Bronchial epithelial cell (primary cell): ENCODE results near the gene KCNJ10. TPM values are rescaled to one million over a fixed set of nuclear protein-coding genes. Genes with fewer than 3 reads are reported as not detected.

Experiments
- DNase-seq: peaks from one replicate; pipeline ENCODE4 v3.0.0-alpha.2; 2010; ENCODE audit warnings: low read depth
- FAIRE-seq: peaks from 2 replicates; lab custom pipeline; 2011; peaks lifted over from hg19 to GRCh38; lab: Jason Lieb, UNC
- H3K27me3 ChIP-seq: 2 replicates; pipeline ENCODE4 v1.5.1; 2011; ENCODE audit warnings: low read length; ENCODE audit not compliant: control insufficient read depth, insufficient read depth
- H3K36me3 ChIP-seq: 2 replicates; pipeline ENCODE4 v1.5.1; 2011; ENCODE audit warnings: low read length; ENCODE audit not compliant: control insufficient read depth, insufficient read depth
- H3K4me3 ChIP-seq: 2 replicates; pipeline ENCODE4 v1.5.1; 2011; ENCODE audit warnings: mild to moderate bottlenecking, low read depth, low read length, control low read depth
- total RNA-seq: library from RNA; depleted of rRNA; stranded (reverse); fragments of >200 nt; gene quantifications from 2 replicates; pipeline ENCODE4 v1.2.1, GENCODE V29; 2014
- TF ChIP-seq, protein P1 (sequence below): IDR thresholded peaks from 2 replicates; pipeline ENCODE4 v1.5.1; 2011; ENCODE audit warnings: mild to moderate bottlenecking, moderate library complexity, low read length, control low read depth, inconsistent platforms; ENCODE audit not compliant: insufficient read depth, severe bottlenecking

Gene KCNJ10
- total RNA-seq, 1 donor from 2014 or later: not detected

DNA sequence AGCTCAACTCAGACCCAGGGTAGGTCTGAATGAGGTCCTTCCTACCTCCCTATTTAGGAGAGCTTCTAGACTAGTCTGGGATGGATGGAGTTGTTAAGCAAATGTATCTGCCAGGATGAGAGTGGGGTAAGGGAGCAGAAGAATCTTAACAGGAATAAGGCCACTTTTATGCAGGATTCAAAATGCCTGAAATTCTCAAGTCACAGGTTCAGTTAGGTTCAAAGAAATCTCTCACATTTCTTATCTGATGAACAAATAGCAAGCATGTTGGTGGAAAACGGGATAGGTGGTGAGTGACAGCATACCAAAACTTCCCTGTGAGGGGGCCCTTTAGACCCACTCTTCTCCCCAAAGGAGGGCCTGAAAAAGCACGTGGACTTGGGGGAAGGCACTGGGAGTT, 118.9 kb downstream of the KCNJ10 start:
- TF ChIP-seq, protein P1, sequence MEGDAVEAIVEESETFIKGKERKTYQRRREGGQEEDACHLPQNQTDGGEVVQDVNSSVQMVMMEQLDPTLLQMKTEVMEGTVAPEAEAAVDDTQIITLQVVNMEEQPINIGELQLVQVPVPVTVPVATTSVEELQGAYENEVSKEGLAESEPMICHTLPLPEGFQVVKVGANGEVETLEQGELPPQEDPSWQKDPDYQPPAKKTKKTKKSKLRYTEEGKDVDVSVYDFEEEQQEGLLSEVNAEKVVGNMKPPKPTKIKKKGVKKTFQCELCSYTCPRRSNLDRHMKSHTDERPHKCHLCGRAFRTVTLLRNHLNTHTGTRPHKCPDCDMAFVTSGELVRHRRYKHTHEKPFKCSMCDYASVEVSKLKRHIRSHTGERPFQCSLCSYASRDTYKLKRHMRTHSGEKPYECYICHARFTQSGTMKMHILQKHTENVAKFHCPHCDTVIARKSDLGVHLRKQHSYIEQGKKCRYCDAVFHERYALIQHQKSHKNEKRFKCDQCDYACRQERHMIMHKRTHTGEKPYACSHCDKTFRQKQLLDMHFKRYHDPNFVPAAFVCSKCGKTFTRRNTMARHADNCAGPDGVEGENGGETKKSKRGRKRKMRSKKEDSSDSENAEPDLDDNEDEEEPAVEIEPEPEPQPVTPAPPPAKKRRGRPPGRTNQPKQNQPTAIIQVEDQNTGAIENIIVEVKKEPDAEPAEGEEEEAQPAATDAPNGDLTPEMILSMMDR: no peak
- Histone ChIP-seq H3K4me3 (no peak overlapping the region), H3K27me3 (no peaks in the 10 kb centered on the region), H3K36me3 (no peaks in the 10 kb centered on the region)
- no peak for DNase-seq
- FAIRE-seq: no peak

DNA sequence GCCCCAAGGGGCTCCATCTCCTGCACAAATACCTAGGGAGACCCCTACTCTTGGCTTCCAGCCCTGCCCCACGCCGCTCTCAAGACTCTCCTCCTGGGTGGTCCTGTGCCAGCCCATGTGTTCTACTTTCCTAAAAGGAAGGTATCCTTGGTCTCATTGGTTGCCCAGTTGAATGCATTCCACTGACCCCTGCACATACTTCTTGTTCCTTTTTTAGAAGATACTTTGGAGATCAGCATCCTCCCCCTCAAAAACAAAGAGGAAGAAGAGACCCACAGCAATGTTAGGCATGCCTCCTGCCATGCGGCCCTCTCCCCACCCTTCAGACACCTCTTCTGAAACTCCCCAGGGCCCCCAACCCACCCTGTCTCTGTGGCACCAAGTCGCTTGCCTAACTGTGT, 120.0 kb downstream of the KCNJ10 start:
- Histone ChIP-seq H3K4me3 (no peak overlapping the region), H3K36me3 (no peaks in the 10 kb centered on the region), H3K27me3 (no peaks in the 10 kb centered on the region)
- DNase-seq (no peak), FAIRE-seq (no peak)
- TF ChIP-seq, protein P1: no peak

DNA sequence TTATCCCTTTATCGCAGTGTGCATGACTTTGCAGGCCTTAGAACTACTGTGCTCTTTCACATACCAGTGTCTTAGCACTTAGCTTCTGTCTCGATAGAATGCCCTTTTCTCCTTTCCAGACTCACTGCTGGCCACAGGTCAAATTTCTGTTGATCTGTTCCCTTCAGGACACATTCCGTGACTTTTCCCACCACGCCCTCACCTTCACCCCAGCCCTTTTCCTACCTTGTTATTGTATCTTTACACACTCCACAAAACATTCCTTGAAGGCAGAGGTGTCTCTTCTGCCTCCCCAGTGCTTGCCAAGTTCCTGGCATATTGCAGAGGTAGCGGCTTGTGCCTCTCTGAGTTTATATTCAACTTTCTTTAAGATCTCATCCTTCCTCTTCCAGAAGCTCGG, 120.8 kb downstream of the KCNJ10 start:
- FAIRE-seq (no peak), DNase-seq (no peak)
- Histone ChIP-seq H3K27me3 (no peaks in the 10 kb centered on the region), H3K4me3 (no peak overlapping the region), H3K36me3 (no peaks in the 10 kb centered on the region)
- TF ChIP-seq, protein P1: no peak

Other genes starting within 250 kb of the KCNJ10 start
- gene SLAMF8, start 243.3 kb downstream of the KCNJ10 start, total RNA-seq: not detected in 2 replicates
- gene VSIG8, start 207.5 kb downstream of the KCNJ10 start, total RNA-seq: not detected in 2 replicates
- gene CFAP45, start 170.0 kb downstream of the KCNJ10 start, total RNA-seq: 0.53 and 0.90 TPM in 2 replicates
- 265 and 283 TPM in 2 replicates for gene TAGLN2, start 144.7 kb downstream of the KCNJ10 start, total RNA-seq
- gene IGSF9, start 124.5 kb downstream of the KCNJ10 start, total RNA-seq: 6.3 and 16.8 TPM in 2 replicates
- 10.0 and 16.6 TPM in 2 replicates for gene SLAMF9, start 115.9 kb downstream of the KCNJ10 start, total RNA-seq
- 1.9 and 2.1 TPM in 2 replicates for gene PIGM, start 38.2 kb downstream of the KCNJ10 start, total RNA-seq
- gene KCNJ9, start 11.4 kb upstream of the KCNJ10 start, total RNA-seq: under 0.01 and 0.13 TPM in 2 replicates
- 42.6 and 57.0 TPM in 2 replicates for gene IGSF8, start 28.5 kb upstream of the KCNJ10 start, total RNA-seq
- not detected in 2 replicates for gene ATP1A2, start 45.6 kb upstream of the KCNJ10 start, total RNA-seq
- not detected in 2 replicates for gene ATP1A4, start 81.4 kb upstream of the KCNJ10 start, total RNA-seq
- gene CASQ1, start 120.4 kb upstream of the KCNJ10 start, total RNA-seq: not detected in 2 replicates
- 38.3 and 44.5 TPM in 2 replicates for gene PEA15, start 135.2 kb upstream of the KCNJ10 start, total RNA-seq
- 57.4 and 76.0 TPM in 2 replicates for gene DCAF8, start 192.4 kb upstream of the KCNJ10 start, total RNA-seq
- gene PEX19, start 215.0 kb upstream of the KCNJ10 start, total RNA-seq: 32.4 and 41.0 TPM in 2 replicates